Measurements from ENCODE around the gene CST8. TPM values are rescaled to one million over a fixed set of nuclear protein-coding genes. Genes with fewer than 3 reads are reported as not detected.

CST8 gene
- not detected in 2 replicates for polyA plus RNA-seq (2011; rRNA removed)
- polyA plus RNA-seq (2012; cell fraction: cytosol; rRNA removed): not detected in 2 replicates
- polyA plus RNA-seq (2012; cell fraction: nucleus; rRNA removed): not detected in 2 replicates
- polyA plus RNA-seq (2017; fragmentation: RNase III; extraction: RNeasy Plus Mini Kit Qiagen cat#74134 plus additional on column Dnase treatment): not detected in 3 replicates
- polyA minus RNA-seq (2011; rRNA and poly(A)+ RNA removed): not detected in 2 replicates

GRCh38 chr20:23490817-23491216 lies at the start of gene CST8:
TSS of gene CST8 (plus strand) at chr20:23491117. CDS start at chr20:23491668, 551 bp downstream.
- no peaks in the 10 kb centered on the region for H3K9me3 ChIP-seq
- no peak within 1 kb of the TSS for H3K4me2 ChIP-seq
- ChIA-PET CTCF (no interaction called here), POLR2A (no interaction called here)
- H3K4me1 ChIP-seq: no peaks in the 10 kb centered on the region
- FAIRE-seq (no peak), DNase-seq (ENCODE audit: low read depth in 1 of 2, low spot score in 1 of 2) (no peak), ATAC-seq (no peak)
- no peak within 1 kb of the TSS for H3K27ac ChIP-seq
- no peak for TF ChIP-seq CEBPB (IDR thresholded peaks at IDR 0.05)
- TF ChIP-seq EP300 (IDR thresholded peaks at IDR 0.05): no peak
- no peak for TF ChIP-seq REST (IDR thresholded peaks at IDR 0.05)
- TF ChIP-seq RCOR1 (IDR thresholded peaks at IDR 0.05; ENCODE audit: low read depth, low read length): no peak
- no peak for TF ChIP-seq CBX8 (IDR thresholded peaks at IDR 0.05)
- TF ChIP-seq USF2 (IDR thresholded peaks at IDR 0.05): no peak
- no peak for TF ChIP-seq ZSCAN20 (CRISPR knock-in tag; IDR thresholded peaks at IDR 0.05)
- TF ChIP-seq HES2 (IDR thresholded peaks at IDR 0.05): no peak
- TF ChIP-seq MAFK (IDR thresholded peaks at IDR 0.05; ENCODE audit: partially characterized antibody): no peak
- no peak for TF ChIP-seq FOXS1 (CRISPR knock-in tag; IDR thresholded peaks at IDR 0.05)
- TF ChIP-seq JUN (IDR thresholded peaks at IDR 0.05): no peak
- no peak for TF ChIP-seq BHLHE40 (IDR thresholded peaks at IDR 0.05; ENCODE audit: low read depth, low read length)
- no peak for TF ChIP-seq EHF (CRISPR knock-in tag; IDR thresholded peaks at IDR 0.05)
- no peak for TF ChIP-seq HEYL (CRISPR knock-in tag; IDR thresholded peaks at IDR 0.05)
- 59% methylated on average over 5 of the region's 5 CpGs for WGBS (ENCODE audit: missing lambda C conversion rate)
- no peak within 1 kb of the TSS for H3K4me3 ChIP-seq

GRCh38 chr20:23441850-23442313 lies 49.0 kb upstream of the CST8 start:
- H3K4me1 ChIP-seq: peaks cover 6% of the 10 kb centered on the region; the same call in 2 of the 3 replicates
- peak; percentile 79 to 93 for ATAC-seq
- CTCF ChIA-PET: interaction anchor here (0.7 to 10.0 kb wide), 48 partner anchors 8 to 1490 kb away, joined by 3 to 176 read pairs (median 4); partner anchors contain the start of genes CST11, CST9, NAPB and NXT1
- POLR2A ChIA-PET: no interaction called here
- no peaks in the 10 kb centered on the region for H3K9me3 ChIP-seq
- 2% methylated on average over 8 of the region's 8 CpGs for WGBS (ENCODE audit: missing lambda C conversion rate)
- H3K4me3 ChIP-seq: no peak overlapping the region
- H3K27ac ChIP-seq: no peak overlapping the region
- FAIRE-seq: peak; percentile 56
- peak; percentile 81 to 92 for DNase-seq (ENCODE audit: low read depth in 1 of 2, low spot score in 1 of 2)
- no peak overlapping the region for H3K4me2 ChIP-seq
- TF ChIP-seq SMC3 (IDR thresholded peaks at IDR 0.05) (peak; percentile 78), RAD21 (conservative IDR thresholded peaks at IDR 0.05 in 1 of 2, IDR thresholded peaks at IDR 0.05 in 1 of 2) (peak; percentile 83 to 86), CTCF (IDR thresholded peaks at IDR 0.05) (peak; percentile 89), ATOH8 (CRISPR knock-in tag; IDR thresholded peaks at IDR 0.05; ENCODE audit: low read depth) (no peak)

Measured in A549 (cell line).